AG20443 (cell line): ENCODE data around the gene CCDC137.
A peak's percentile ranks its signal among the peaks of the same experiment; 100 is the strongest.
"Not testable (repeated sequence)": the region's sequence is repeated elsewhere in the genome, so short reads cannot be mapped to it uniquely, and the experiment has no call there.

Experiments used
- DNase-seq: peaks from one replicate; pipeline ENCODE4 v3.0.0; 2012; ENCODE audit warnings: low spot score, mixed read lengths

CCDC137 gene

GRCh38 chr17:81666342-81667191 is at the start of gene CCDC137, which contains the start of gene OXLD1:
CCDC137 (plus strand) TSS chr17:81666737; CDS start chr17:81666767, 30 bp downstream.
OXLD1 (minus strand) TSS chr17:81666605; CDS start chr17:81666577, 28 bp downstream.
- DNase-seq, result peak; percentile 98

GRCh38 chr17:81616877-81617276 is 49.7 kb upstream of the CCDC137 start:
- no peak for DNase-seq

GRCh38 chr17:81618307-81618706 is 48.2 kb upstream of the CCDC137 start:
- not testable (repeated sequence) for DNase-seq

GRCh38 chr17:81621494-81622130 is 44.9 kb upstream of the CCDC137 start:
- DNase-seq, result no peak

- DNase-seq, result no peak
These were observed 36.3 kb upstream of the CCDC137 start for GRCh38 chr17:81630274-81630673.

GRCh38 chr17:81631482-81631881 is 35.1 kb upstream of the CCDC137 start:
- DNase-seq, result no peak

- DNase-seq, result no peak
These were observed 31.1 kb upstream of the CCDC137 start for GRCh38 chr17:81635431-81635830.

- no peak for DNase-seq
These were observed 30.5 kb upstream of the CCDC137 start for GRCh38 chr17:81635973-81636504.

- peak; percentile 100 for DNase-seq
These were observed 29.8 kb upstream of the CCDC137 start, which contains the start of the genes NPLOC4 and TSPAN10 for GRCh38 chr17:81636505-81637288. NPLOC4 (minus strand) TSS chr17:81637112; CDS start chr17:81636930, 182 bp downstream. TSPAN10 (plus strand) TSS chr17:81637196; CDS start chr17:81642413, 5,217 bp downstream.

GRCh38 chr17:81638683-81639082 is 27.9 kb upstream of the CCDC137 start:
- DNase-seq, result no peak

- no peak for DNase-seq
These were observed 26.5 kb upstream of the CCDC137 start for GRCh38 chr17:81640011-81640410.

- peak; percentile 94 for DNase-seq
These were observed 24.6 kb upstream of the CCDC137 start for GRCh38 chr17:81641825-81642489.

GRCh38 chr17:81644496-81644895 is 22.0 kb upstream of the CCDC137 start:
- no peak for DNase-seq

GRCh38 chr17:81644976-81645952 is 21.3 kb upstream of the CCDC137 start:
- no peak for DNase-seq

- no peak for DNase-seq
These were observed 19.5 kb upstream of the CCDC137 start for GRCh38 chr17:81646869-81647600.

GRCh38 chr17:81647640-81648012 is 18.9 kb upstream of the CCDC137 start:
- DNase-seq, result no peak

- DNase-seq, result peak; percentile 47
These were observed 18.4 kb upstream of the CCDC137 start for GRCh38 chr17:81648013-81648706.

GRCh38 chr17:81648707-81649085 is 17.8 kb upstream of the CCDC137 start:
- DNase-seq, result no peak

GRCh38 chr17:81650951-81651350 is 15.6 kb upstream of the CCDC137 start:
- no peak for DNase-seq
